C1 segment of cervical spinal cord (tissue), 14 donors: Measurements from ENCODE around the gene OR8J3.
"Not testable (repeated sequence)": the region's sequence is repeated elsewhere in the genome, so short reads cannot be mapped to it uniquely, and the experiment has no call there.

Source experiments
- DNase-seq, 14 donors: peaks; one replicate each; lab custom pipeline; 2025; lab: John Stamatoyannopoulos, UW

OR8J3 gene, protein sequence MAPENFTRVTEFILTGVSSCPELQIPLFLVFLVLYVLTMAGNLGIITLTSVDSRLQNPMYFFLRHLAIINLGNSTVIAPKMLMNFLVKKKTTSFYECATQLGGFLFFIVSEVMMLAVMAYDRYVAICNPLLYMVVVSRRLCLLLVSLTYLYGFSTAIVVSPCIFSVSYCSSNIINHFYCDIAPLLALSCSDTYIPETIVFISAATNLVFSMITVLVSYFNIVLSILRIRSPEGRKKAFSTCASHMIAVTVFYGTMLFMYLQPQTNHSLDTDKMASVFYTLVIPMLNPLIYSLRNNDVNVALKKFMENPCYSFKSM

DNA sequence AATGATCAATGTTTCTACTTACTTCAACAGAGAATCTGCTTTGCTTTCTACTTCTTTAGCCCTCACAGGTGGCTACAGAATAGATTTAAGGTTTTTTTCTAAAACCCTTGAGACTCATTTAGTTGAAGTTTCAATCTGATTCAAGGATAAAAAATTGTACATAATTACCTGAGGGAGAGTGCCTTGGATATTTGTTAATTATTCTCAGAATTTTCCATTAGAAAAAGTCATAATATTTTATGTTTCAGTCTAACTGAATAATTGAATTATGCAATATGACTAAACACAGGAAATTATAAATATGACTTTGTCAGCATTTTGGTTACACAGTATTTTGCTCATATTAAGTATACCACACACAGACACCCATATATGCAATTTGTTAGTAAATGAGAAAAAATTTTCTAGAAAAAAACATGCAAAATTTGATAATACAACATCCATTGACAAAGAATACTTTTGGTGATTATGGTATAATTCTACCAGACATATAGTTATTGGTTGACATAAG lies at the start of gene OR8J3:
Gene OR8J3, minus strand, starts transcription at position 51 of the 511 bp plus-strand sequence. CDS start 2,483 bp downstream, outside the sequence.
- no peak for DNase-seq

DNA sequence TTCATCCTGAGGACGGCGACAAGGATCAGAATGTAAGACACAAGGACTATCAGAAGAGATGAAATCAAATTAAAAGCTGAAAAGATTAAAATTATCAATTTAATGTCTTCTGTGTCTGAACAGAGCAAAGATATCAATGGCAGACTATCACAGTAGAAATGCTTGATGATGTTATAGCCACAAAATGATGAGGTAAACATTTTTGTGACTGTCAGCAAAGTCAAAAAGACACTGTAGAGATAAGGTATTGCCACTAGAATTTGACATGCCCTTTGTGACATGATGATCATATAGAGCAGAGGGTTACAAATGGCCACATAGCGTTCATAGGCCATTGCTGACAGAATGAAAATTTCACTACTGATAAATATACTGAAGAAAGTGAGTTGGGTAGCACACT lies 48.6 kb upstream of the OR8J3 start:
- no peak for DNase-seq

DNA sequence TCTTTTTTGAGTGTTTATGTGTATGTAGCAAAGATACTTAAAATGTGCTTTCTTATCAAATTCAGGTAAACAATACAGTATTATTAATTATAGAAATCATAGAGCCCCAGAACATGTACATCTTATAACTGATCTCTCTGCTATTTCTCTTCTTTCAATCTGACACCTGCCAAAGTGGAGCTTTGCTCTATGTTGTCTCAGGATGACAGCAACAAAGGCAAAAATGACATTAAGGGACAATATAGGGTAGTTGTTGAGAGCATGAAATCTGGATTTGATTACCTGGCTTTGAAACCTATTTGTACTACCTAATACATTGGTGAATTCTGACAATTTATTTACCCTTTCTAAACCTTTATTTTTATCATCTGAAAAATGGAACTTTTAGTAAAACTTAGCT lies 43.5 kb upstream of the OR8J3 start:
- no peak for DNase-seq

DNA sequence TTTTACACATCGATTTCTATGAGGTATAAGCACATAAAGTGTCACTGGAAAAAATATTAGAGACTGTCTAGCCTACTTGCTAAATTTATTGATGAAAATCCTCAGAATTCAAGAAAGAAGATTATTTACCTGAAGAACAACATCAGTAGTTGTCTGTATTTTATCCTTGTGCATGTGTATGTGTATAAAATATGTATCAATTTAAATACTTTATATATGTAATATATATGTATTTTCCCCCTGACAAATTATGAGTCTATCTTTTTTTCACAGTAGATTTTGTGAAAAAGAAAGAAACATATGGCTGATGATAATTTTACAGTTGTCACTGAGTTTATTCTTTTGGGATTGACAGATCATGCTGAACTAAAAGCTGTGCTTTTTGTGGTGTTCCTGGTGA lies 36.3 kb upstream of the OR8J3 start, which contains the start of gene OR5J2:
Gene OR5J2, plus strand, starts transcription at position 301 of the 400 bp plus-strand sequence. Its CDS starts 0 bp downstream, at position 301.
- DNase-seq = no peak

DNA sequence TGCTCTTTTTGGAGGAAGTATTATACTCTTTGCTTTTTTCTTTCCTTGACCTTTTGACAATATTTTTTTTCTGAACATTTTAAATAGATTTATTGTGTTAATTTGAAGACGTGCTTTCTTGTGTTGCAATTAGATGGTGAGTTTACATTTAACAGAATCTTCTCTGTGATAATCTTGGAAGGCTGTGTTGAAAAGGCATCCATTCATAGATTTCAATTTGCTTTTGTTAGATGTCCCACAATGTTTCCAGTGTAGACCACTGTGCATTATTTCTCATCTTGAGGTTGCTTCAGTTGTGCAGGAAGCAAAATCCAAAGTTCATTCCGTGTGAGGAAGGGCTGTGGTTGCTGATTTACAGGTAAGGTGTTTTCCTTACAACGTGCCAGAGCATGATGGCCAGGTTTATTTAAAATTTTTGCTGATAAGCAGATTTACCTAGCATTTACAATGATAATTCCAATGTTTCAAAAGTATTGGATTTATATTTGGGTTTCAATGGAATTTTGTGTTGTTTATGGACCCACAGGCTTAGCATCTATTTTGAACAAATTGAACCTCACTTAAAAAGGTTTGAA lies 32.3 kb upstream of the OR8J3 start:
- DNase-seq = no peak

DNA sequence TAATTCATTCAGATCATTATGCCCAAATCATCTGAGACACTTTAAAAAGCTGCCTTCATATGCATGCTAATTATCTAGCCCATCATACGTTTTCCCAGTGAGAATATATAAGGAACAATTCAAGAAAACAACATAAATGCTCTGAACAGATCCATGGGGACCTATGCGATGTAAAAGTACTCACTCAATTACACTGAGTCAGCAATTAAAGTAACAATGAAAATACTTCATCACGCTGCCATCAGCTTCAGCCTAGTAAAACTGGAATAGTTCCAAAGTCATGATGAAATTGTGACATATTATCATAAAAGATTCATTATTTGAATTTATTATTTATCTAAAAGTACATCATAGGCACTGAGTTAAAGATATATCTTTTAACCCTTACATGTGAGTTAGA lies 23.8 kb upstream of the OR8J3 start:
- no peak for DNase-seq

DNA sequence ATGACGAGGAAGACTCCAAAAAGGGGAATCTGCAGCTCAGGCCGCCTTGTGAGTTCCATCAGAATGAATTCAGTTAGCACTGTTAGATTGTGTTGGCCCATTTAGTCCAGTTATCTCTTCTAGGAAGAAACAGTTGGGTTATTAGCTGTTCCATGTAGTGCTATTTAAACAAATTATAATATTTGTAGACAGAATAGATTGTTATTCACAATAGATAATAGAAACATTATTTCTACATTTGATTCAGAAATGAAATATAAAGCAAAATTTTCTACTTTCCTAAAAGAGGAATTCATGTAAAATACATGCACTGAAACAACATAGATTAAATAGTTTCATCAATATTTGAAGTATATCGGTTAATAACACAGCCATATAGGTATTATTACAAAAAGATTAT lies 20.2 kb upstream of the OR8J3 start, which contains the start of gene OR8K5:
Gene OR8K5, minus strand, starts transcription at position 101 of the 400 bp plus-strand sequence. Its CDS starts 0 bp downstream, at position 101.
- DNase-seq = no peak

DNA sequence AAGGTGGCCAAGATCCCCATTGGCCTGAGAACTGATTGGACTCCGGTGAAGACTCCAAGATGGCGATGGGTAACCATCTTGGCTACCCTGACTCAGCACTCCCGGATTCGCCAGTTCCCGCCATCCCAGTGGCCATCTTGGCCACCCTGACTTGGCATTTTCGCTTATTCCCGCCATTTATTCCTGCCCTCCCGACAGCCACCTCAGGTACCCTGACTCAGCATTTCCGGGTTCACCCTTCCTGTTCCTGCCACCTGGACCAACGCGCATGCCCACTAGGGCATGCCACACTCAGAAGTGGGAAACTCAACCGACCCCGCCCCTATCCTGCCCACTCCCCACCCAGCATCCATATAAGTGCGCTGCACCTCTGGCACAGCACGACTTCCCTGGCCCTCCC lies 12.3 kb upstream of the OR8J3 start:
- DNase-seq = no peak

DNA sequence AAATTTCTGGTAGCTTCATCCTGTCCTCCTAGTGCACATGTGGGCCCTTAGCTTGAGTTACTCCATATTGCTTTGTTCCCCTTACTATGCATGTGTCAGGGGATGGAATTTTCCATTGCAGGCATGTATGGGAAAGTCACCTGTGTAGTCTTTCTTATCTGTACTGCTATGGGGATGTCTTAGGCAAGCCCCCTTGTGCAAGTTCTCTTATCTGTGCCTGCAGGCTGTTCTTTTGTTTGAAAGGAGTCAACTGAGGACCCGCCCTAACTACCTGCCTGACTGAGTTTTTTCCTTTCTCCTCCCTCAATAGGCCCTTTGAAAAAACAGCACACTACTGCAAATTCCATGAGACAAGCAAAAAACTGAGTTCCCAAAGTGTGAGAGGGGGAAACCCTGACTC lies 11.4 kb upstream of the OR8J3 start:
- DNase-seq = no peak

DNA sequence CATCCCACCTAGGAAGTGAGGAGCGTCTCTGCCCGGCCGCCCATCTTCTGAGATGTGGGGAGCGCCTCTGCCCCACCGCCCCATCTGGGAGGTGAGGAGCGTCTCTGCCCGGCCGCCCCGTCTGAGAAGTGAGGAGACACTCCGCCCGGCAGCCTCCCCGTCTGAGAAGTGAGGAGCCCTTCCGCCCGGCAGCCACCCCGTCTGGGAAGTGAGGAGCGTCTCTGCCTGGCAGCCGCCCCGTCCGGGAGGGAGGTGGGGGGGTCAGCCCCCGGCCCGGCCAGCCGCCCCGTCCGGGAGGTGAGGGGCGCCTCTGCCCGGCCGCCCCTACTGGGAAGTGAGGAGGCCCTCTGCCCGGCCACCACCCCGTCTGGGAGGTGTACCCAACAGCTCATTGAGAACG lies 3.7 kb upstream of the OR8J3 start:
- DNase-seq = not testable (repeated sequence)

DNA sequence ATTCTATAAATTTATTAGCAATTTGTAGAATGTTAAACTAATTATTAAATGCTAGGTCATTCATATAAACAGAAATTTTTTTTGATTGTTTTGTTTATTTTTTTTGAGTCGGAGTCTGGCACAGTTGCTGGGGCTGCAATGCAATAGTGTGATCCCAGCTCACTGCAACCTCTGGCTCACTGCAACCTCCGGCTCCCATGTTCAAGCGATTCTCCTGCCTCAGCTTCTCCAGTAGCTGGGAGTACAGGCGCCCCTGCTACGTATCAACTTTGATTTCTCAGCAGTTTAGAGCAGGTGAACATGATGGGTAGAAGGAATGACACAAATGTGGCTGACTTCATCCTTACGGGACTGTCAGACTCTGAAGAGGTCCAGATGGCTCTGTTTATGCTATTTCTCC lies 17.9 kb downstream of the OR8J3 start, which contains the start of gene OR8H3:
Gene OR8H3, plus strand, starts transcription at position 301 of the 400 bp plus-strand sequence. Its CDS starts 0 bp downstream, at position 301.
- DNase-seq = no peak

DNA sequence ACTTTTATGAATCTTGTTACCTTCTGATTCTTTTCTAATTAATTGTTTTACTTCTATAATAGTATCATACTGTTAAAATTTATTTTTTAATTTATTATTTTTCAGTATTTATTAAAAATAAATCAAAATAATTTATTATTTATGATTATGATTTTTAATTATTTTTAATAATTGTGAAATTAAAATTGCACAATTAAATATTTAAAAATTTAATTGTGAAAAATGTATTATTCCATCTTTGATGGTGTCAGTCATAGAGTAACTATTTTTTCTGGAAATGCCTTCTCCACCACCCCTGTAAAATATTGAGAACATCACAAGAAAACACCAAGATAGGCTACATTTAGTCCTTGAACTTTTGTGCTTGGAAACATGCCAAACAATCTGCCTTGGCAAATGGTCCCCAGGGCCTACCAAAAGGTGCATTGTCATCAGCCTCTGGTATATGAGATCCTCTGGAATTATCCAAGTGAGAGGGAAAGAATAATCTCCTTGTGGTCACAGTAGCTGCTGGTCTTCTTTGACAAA lies 36.7 kb downstream of the OR8J3 start, which contains the start of gene OR8H2:
Gene OR8H2, plus strand, starts transcription at position 478 of the 528 bp plus-strand sequence. CDS start 1,356 bp downstream, outside the sequence.
- no peak for DNase-seq

DNA sequence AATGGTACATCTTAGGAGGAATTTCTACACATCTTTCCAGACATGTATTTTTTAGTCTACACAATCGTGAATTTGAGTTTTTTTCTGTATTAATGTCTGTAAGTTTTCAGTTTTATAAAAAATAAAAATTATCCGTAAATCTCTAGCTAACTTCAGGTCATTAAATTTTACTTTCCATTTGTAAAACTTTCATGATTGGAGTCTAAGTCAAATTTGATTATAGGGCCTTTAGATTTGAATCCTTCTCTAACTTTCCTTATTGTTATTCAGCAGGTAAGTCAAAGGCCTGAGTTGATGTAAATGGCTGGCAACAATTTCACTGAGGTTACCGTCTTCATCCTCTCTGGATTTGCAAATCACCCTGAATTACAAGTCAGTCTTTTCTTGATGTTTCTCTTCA lies 47.0 kb downstream of the OR8J3 start, which contains the start of gene OR8I2:
Gene OR8I2, plus strand, starts transcription at position 301 of the 400 bp plus-strand sequence. Its CDS starts 0 bp downstream, at position 301.
- DNase-seq = no peak

DNA sequence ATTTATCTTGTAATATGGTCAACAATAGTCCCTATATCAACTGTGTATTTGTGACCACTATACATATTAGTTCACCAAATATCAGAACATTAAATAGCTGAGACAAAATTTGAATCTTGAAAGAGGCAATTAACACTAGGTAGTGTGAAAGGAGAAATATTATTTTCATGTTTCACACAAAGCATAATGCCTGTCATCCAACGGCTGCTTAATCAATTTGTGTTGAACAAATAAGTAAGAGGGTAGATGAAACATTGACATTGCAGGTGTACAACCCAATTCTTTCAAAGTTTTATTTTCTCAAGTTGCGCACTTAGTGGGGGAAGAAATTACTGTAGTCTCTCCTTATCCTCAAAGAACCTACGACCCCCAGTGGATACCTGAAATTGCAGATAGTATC lies 50.3 kb downstream of the OR8J3 start:
- no peak for DNase-seq
